ENCODE data around the gene KIR3DL3. TPM values are rescaled to one million over a fixed set of nuclear protein-coding genes. Genes with fewer than 3 reads are reported as not detected.

The KIR3DL3 gene
- total and polyA plus RNA-seq, 9 of the 15 experiments (the other 6 are each of a cell fraction or from before 2014, with no cell fraction given), result 0.11 TPM; not detected in 8

DNA sequence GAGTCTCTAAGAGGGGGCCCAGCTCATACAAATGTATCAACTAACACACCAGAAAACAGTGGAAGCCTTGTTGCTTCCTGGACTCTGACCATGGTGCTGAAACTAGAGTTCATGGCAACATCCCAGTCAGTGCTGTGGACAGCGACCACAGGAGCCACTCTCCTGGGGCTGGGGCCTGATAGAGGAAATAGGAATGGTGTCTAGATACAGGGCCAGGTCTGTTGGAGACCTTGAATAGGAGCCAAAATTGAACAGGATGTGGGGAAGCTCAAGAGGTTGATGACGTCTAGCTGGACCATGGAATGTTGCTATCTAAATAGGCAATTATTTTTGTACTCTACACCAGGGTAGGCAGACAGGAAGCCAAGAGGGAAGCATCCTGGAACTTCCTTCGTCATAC, 39.7 kb upstream of the KIR3DL3 start (continued):
- TF ChIP-seq, protein P1, sequence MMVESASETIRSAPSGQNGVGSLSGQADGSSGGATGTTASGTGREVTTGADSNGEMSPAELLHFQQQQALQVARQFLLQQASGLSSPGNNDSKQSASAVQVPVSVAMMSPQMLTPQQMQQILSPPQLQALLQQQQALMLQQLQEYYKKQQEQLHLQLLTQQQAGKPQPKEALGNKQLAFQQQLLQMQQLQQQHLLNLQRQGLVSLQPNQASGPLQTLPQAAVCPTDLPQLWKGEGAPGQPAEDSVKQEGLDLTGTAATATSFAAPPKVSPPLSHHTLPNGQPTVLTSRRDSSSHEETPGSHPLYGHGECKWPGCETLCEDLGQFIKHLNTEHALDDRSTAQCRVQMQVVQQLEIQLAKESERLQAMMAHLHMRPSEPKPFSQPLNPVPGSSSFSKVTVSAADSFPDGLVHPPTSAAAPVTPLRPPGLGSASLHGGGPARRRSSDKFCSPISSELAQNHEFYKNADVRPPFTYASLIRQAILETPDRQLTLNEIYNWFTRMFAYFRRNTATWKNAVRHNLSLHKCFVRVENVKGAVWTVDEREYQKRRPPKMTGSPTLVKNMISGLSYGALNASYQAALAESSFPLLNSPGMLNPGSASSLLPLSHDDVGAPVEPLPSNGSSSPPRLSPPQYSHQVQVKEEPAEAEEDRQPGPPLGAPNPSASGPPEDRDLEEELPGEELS (CRISPR knock-in tag; IDR thresholded peaks at IDR 0.05; ENCODE audit: borderline replicate concordance), result no peak
- TF ChIP-seq SAP30 (IDR thresholded peaks at IDR 0.05; ENCODE audit: borderline replicate concordance, insufficient read depth, low read depth, low read length, poor library complexity, severe bottlenecking) (peak; percentile 41), NCOA2 (IDR thresholded peaks at IDR 0.05; ENCODE audit: partially characterized antibody in 2 of 2) (no peak), ZNF766 (CRISPR knock-in tag; conservative IDR thresholded peaks at IDR 0.05) (peak; percentile 93), TGIF2 (CRISPR knock-in tag; IDR thresholded peaks at IDR 0.05) (peak; percentile 90), KAT2B (IDR thresholded peaks at IDR 0.05; ENCODE audit: low read depth, low read length) (no peak), DMBX1 (CRISPR knock-in tag; IDR thresholded peaks at IDR 0.05; ENCODE audit: borderline replicate concordance) (peak; percentile 94), ZNF175 (CRISPR knock-in tag; IDR thresholded peaks at IDR 0.05; ENCODE audit: low read depth) (peak; percentile 92), ATF4 (CRISPR knock-in tag; IDR thresholded peaks at IDR 0.05) (no peak), E2F4 (CRISPR knock-in tag; IDR thresholded peaks at IDR 0.05; ENCODE audit: low read depth) (peak; percentile 72; the same call in 1 of the 2 replicates), ZNF551 (CRISPR knock-in tag; IDR thresholded peaks at IDR 0.05) (no peak), ZNF431 (CRISPR knock-in tag; IDR thresholded peaks at IDR 0.05) (no peak), HMG20A (CRISPR knock-in tag; conservative IDR thresholded peaks at IDR 0.05) (no peak)
- TF ChIP-seq, protein P2, sequence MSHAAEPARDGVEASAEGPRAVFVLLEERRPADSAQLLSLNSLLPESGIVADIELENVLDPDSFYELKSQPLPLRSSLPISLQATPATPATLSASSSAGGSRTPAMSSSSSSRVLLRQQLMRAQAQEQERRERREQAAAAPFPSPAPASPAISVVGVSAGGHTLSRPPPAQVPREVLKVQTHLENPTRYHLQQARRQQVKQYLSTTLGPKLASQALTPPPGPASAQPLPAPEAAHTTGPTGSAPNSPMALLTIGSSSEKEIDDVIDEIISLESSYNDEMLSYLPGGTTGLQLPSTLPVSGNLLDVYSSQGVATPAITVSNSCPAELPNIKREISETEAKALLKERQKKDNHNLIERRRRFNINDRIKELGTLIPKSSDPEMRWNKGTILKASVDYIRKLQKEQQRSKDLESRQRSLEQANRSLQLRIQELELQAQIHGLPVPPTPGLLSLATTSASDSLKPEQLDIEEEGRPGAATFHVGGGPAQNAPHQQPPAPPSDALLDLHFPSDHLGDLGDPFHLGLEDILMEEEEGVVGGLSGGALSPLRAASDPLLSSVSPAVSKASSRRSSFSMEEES (CRISPR knock-in tag; IDR thresholded peaks at IDR 0.05), result no peak
- TF ChIP-seq, protein P3, sequence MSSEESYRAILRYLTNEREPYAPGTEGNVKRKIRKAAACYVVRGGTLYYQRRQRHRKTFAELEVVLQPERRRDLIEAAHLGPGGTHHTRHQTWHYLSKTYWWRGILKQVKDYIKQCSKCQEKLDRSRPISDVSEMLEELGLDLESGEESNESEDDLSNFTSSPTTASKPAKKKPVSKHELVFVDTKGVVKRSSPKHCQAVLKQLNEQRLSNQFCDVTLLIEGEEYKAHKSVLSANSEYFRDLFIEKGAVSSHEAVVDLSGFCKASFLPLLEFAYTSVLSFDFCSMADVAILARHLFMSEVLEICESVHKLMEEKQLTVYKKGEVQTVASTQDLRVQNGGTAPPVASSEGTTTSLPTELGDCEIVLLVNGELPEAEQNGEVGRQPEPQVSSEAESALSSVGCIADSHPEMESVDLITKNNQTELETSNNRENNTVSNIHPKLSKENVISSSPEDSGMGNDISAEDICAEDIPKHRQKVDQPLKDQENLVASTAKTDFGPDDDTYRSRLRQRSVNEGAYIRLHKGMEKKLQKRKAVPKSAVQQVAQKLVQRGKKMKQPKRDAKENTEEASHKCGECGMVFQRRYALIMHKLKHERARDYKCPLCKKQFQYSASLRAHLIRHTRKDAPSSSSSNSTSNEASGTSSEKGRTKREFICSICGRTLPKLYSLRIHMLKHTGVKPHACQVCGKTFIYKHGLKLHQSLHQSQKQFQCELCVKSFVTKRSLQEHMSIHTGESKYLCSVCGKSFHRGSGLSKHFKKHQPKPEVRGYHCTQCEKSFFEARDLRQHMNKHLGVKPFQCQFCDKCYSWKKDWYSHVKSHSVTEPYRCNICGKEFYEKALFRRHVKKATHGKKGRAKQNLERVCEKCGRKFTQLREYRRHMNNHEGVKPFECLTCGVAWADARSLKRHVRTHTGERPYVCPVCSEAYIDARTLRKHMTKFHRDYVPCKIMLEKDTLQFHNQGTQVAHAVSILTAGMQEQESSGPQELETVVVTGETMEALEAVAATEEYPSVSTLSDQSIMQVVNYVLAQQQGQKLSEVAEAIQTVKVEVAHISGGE (CRISPR knock-in tag; IDR thresholded peaks at IDR 0.05), result peak in 1 of 3 experiments; percentile 69; a peak in 1 of 6 replicates
- TF ChIP-seq, protein P4, sequence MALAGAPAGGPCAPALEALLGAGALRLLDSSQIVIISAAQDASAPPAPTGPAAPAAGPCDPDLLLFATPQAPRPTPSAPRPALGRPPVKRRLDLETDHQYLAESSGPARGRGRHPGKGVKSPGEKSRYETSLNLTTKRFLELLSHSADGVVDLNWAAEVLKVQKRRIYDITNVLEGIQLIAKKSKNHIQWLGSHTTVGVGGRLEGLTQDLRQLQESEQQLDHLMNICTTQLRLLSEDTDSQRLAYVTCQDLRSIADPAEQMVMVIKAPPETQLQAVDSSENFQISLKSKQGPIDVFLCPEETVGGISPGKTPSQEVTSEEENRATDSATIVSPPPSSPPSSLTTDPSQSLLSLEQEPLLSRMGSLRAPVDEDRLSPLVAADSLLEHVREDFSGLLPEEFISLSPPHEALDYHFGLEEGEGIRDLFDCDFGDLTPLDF (CRISPR knock-in tag; IDR thresholded peaks at IDR 0.05), result peak; percentile 83
